Measurements from ENCODE around the gene EIF4E2.

DNA sequence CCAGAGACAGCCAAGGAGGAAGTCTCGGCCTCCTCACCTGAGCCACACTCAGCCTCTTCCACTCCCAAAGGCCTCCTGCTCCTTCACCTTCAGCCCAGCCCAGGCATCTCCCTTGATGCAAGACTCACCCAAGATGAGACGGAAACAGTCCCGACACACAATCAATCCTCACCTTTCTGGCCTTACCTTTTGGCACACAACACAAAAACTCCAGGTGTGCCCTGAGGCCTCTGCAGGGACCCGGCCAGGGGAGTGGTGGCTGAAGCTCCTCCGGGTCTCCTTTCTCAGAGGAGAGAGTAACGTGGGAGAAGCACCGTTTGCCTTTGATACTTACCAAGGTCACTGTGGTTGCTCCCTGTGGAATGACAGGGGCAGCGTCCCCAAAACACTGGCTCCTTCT is 59.1 kb downstream of the EIF4E2 start:
- TF ChIP-seq CTCF (IDR thresholded peaks at IDR 0.05; ENCODE audit: poor library complexity) = no peak
- TF ChIP-seq EZH2phosphoT487 (IDR thresholded peaks at IDR 0.05; ENCODE audit: low read depth, severe bottlenecking, unreplicated experiment) = no peak

Measured in hepatocyte (in vitro differentiated cells).